ENCODE results near the gene SELENOI.
A peak's percentile ranks its signal among the peaks of the same experiment; 100 is the strongest.
"Not testable (repeated sequence)": the region's sequence is repeated elsewhere in the genome, so short reads cannot be mapped to it uniquely, and the experiment has no call there.

The SELENOI gene

GRCh38 chr2:26327291-26328272, 18.4 kb upstream of the SELENOI start:
- no peak for DNase-seq

- not testable (repeated sequence) for DNase-seq
These were observed 16.9 kb upstream of the SELENOI start for GRCh38 chr2:26329083-26329482.

- DNase-seq: peak; percentile 46 to 54
These were observed 15.8 kb upstream of the SELENOI start for GRCh38 chr2:26330114-26330549.

DNA sequence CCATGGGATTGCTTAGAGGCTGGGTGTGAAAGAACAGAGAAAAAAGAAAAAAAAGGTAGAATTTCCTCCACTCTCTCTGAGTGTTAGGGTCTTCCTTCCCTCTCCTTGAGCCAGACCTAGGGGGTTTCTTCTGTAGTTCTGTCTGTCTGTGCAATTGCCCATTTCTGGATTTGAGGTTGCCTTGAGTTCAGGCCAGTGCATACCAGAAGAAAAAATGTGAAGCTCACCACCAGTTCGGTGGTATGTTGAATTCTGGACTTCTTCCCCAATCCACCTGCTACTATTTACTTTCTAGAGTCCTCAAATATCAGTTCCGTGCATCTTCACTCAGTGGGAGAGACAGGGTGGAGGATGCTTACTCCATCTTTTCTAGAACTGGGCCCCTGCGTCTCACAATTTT, 15.3 kb upstream of the SELENOI start:
- DNase-seq: no peak

DNA sequence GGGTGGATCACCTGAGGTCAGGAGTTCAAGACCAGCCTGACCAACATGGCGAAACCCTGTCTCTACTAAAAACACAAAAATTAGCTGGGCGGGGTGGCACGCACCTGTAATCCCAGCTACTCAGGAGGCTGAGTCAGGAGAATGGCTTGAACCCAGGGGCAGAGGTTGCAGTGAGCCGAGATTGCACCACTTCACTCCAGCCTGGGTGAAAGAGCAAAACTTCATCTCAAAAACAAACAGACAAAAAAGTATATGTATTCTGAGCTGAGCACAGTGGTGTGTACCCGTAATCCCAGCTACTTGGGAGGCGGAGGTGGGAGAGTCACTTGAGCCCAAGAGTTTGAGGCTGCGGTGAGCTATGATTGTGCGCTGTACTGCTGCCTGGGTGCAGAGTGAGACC, 14.6 kb upstream of the SELENOI start:
- DNase-seq: not testable (repeated sequence)

DNA sequence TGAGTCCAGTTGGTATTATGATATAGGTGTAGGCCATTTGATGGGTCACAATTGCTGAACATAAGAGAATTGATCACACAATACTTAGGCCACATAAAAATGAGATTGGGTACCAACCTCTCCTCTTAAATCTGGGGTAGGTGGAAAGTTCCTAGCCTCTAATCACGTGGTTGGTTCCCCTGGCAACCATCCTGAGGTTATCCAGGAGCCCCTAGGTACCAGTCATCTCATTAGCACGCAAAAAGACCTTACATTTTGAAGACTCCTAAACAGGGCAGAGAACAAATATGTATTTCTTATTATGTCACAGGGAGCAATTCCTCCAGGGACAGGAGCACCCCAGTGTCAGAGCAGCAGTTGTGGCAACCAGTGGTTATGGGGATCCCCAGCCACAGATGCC, 12.7 kb upstream of the SELENOI start:
- DNase-seq: no peak

DNA sequence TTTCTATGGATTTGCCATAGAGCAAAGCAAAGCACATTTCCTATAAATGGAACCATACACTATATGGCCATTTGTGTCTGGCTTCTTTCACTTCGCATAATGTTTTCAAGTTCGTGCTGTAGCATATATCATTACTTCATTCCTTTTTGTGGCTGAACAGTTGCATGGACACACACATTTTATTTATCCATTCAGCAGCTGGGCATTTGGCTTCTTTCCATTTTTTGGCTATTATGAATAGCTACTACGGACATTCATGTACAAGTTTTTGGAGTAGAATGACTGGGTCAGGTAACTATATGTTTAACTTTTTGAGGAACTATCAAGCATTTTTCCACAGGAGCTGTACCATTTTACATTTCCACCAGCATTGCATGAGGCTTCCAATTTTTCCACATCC, 10.7 kb upstream of the SELENOI start:
- DNase-seq: no peak

- DNase-seq: no peak
These were observed 9.2 kb upstream of the SELENOI start for GRCh38 chr2:26336719-26337118.

- no peak for DNase-seq
These were observed 8.6 kb upstream of the SELENOI start for GRCh38 chr2:26337298-26337697.

DNA sequence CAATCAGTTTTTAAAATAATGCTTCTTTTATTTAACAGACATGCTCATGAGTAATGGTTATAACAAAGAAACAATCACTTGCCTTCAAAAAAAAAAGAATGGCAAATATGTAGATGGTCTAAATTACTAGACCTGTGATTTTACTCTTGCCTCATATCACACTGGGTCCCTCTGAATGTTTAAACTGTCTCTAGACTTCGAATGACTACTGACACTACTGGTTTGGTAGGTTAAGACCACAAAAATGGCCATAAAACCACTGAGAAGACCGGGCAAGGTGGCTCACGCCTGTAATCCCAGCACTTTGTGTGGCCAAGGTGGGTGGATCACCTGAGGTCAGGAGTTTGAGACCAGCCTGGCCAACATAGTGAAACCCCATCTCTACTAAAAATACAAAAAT, 5.1 kb upstream of the SELENOI start:
- DNase-seq: no peak

- no peak for DNase-seq
These were observed 1.2 kb upstream of the SELENOI start for GRCh38 chr2:26344581-26345282.

GRCh38 chr2:26345283-26345544, 729 bp upstream of the SELENOI start:
- no peak for DNase-seq

DNA sequence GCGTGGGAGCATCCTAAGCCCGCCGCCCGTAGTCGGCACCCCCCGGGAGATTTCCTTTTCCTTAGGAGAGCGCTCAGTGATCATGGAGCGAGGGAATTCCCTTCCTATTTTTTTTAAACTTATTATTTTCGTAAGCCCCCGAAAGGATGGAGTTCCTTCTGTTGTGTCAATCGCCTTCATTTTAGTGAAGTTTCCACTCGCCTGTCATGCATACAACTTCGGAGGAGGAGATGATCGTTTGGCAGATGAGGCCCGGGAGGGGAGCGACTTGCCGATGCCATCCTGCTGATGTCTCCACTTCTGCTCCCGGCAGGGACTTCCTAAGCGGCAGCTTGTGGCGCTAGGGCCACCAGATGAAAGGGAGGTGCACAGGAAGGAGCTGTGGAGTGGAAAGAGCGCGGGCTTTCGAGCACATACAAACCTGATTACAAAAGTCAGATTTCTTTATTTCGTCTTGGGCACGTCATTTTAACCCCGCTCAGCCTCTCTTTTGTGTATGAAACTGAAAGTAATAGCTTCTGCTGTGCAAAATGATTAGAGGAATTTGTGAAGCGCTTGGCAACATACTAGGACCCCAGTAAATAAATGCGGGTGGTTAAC, 611 bp downstream of the SELENOI start, which contains the start of gene ADGRF3:
Gene ADGRF3, minus strand, starts transcription at position 336 of the 600 bp plus-strand sequence. CDS start 555 bp downstream, outside the sequence.
- DNase-seq: peak; percentile 41 to 42

GRCh38 chr2:26347286-26347865, 1.4 kb downstream of the SELENOI start:
- no peak for DNase-seq

- DNase-seq: no peak
These were observed 3.7 kb downstream of the SELENOI start for GRCh38 chr2:26349690-26350089.

DNA sequence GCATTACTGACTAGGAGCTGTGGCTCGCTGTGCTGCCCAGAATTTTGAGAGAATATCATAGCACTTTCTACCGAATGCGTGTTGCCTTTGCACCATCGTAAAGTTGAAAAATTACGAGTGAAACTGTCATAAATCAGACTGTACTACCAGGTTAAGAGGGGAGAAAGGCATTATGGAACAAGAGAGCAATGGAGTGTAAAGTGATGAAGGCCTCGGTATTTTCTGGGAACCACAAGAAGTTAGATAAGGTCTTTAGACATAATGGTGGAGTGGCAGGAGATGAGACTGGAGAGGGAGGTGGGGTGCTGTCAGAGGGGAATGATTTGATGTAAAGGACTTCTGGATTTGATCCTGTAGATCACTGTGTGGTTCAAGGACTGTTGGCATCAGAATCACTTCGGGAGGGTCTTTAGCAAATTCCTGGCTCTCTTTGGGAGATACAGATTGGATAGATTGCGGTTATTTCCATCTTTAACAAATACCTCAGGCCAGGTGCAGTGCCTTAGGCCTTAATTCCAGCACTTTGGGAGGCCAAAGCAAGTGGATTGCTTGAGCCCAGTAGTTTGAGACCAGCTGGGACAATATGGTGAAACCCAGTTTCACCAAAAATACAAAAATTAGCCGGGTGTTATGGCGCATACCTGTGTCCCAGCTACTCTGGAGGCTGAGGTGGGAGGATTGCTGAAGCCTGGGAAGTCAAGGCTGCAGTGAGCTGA, 5.6 kb downstream of the SELENOI start:
- no peak for DNase-seq

GRCh38 chr2:26352892-26353291, 6.9 kb downstream of the SELENOI start:
- DNase-seq: no peak

DNA sequence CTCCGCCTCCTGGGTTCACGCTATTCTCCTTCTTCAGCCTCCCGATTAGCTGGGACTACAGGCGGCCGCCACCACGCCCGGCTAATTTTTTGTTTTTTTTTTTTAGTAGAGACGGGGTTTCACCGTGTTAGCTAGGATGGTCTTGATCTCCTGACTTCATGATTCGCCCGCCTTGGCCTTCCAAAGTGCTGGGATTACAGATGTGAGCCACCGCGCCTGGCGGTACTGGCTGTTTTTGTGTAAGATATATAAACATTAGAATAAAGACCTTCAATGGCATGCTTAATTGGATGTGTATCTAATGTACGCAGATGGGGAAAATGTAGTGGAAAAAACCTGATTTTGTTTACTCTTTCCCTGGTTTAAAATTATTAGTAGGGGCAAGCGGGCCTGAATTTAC, 8.5 kb downstream of the SELENOI start:
- DNase-seq: not testable (repeated sequence)

DNA sequence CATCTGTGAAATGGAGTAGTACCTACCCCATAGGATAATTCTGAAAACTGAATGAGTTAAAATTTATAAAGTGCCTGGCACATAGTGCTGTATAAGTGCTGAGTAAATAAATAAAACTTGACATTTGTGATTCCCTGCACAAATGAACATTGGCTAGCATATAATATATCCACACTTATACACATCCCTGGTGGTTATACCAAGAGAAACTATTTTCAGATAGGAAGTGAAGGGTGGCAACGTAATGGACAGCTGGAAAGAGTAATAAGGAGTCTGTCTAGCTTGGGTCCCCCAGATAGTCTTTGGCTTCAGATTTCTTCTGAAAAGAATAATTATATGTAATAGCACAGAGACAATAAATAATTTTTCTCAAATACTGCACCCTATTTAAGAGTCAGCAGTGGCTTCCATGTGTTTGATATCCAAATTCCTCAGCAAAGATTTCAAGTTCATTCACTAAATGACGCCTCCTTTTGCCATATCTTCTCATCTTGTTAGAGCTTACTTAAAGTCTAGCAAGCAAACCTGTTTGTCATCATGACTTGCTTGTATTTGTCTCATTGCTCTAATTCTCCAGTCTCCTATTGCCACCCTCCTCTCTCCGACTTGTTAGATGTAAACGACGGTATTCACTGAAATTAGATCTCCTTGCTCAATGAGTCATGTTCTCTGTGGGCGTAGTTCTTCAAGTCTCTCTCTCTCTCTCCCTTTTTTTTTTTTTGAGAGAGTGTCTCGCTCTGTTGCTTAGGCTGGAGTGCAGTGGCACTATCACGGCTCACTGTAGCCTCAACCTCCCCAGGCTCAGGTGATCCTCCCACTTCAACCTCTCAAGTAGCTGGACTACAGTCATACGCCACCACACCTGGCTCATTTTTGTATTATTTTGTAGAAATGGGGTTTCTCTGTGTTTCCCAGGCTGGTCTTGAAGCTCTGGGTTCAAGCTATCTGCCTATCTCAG, 9.4 kb downstream of the SELENOI start:
- no peak for DNase-seq

- DNase-seq: no peak
These were observed 10.2 kb downstream of the SELENOI start for GRCh38 chr2:26356111-26356510.

DNA sequence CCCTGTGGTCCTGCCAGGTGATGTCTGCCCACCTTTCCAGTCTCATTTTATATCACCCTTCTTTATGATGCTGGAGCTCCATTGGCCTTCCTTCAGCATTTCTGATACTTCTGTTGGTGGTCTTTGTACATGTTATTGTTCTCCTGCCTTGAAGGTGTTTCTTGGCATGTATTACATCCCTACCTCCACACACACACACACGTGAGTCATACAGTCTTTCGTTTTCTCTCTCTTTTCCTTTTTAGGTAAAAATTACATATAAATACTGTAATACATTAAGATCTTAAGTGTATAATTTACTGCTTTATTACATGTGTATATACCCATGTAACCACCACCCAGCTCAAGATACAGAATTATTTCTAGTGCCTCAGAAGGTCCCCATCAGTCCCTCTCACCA, 10.8 kb downstream of the SELENOI start:
- no peak for DNase-seq
